KOPT-K1 (cell line): ENCODE data around the gene CASQ2.

Experiments
- H3K27ac ChIP-seq: fragments of 200-600 bp; sonication (generic); 2 replicates; pipeline ENCODE4 v1.5.1; 2016; ENCODE audit warnings: antibody characterized with exemption, mild to moderate bottlenecking, low read depth, low read length; ENCODE audit not compliant: poor library complexity, severe bottlenecking
- H3K36me3 ChIP-seq: fragments of 200-600 bp; sonication (generic); 2 replicates; pipeline ENCODE4 v1.5.1; 2017; ENCODE audit warnings: antibody characterized with exemption, mild to moderate bottlenecking, low read length, moderate library complexity; ENCODE audit not compliant: insufficient read depth
- H3K9me3 ChIP-seq: fragments of 200-600 bp; sonication (generic); 2 replicates; pipeline ENCODE4 v1.5.1; 2017; ENCODE audit warnings: antibody characterized with exemption, low read length, mild to moderate bottlenecking; ENCODE audit not compliant: insufficient read depth, poor library complexity, severe bottlenecking

The CASQ2 gene

GRCh38 chr1:115677182-115677555, 91.3 kb downstream of the CASQ2 start:
- Histone ChIP-seq H3K27ac (peak overlapping the region; percentile 30), H3K9me3 (no peaks in the 10 kb centered on the region), H3K36me3 (peaks cover 98% of the 10 kb centered on the region)

DNA sequence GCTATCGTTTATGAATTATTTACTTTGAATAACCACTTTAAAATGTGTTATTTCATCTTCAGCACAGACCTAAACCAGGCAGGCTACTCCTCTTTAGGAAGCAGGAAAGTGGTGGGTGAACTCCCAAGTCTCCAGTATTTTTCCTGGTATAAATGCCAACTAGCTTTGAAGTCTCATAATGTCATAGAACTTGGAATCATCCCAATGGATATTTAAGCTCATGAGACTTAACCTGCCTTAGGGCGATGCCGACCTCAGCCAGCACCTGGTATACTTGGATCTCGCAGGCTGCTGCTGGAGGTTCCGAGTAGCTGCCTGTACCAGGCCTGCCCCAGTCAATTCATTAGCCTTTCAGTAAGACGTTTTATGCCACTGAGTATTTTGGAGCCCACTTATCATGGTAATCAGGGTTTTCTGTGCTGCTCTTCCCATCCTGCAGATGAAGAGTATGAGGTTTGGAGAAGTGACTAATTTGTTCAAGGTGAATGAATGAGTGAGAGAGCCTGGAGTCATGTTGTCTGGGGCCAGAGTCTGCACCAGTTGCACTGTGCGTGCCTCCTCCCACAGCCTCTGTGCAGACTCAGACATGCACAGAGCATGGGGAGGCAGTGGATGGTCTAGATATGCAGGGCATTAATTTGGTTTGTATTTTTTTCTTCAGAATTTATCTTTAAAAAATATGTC, 91.9 kb downstream of the CASQ2 start:
- Histone ChIP-seq H3K9me3 (no peaks in the 10 kb centered on the region), H3K36me3 (peaks cover 98% of the 10 kb centered on the region), H3K27ac (peak overlapping the region; percentile 30)

- H3K36me3 ChIP-seq = peaks cover 89% of the 10 kb centered on the region
- H3K27ac ChIP-seq = peak overlapping the region; percentile 98
- H3K9me3 ChIP-seq = no peaks in the 10 kb centered on the region
Measured at GRCh38 chr1:115672224-115673009, 96.1 kb downstream of the CASQ2 start.

GRCh38 chr1:115671176-115671934, 97.2 kb downstream of the CASQ2 start:
- Histone ChIP-seq H3K36me3 (peaks cover 89% of the 10 kb centered on the region), H3K27ac (peak overlapping the region; percentile 98), H3K9me3 (no peaks in the 10 kb centered on the region)

DNA sequence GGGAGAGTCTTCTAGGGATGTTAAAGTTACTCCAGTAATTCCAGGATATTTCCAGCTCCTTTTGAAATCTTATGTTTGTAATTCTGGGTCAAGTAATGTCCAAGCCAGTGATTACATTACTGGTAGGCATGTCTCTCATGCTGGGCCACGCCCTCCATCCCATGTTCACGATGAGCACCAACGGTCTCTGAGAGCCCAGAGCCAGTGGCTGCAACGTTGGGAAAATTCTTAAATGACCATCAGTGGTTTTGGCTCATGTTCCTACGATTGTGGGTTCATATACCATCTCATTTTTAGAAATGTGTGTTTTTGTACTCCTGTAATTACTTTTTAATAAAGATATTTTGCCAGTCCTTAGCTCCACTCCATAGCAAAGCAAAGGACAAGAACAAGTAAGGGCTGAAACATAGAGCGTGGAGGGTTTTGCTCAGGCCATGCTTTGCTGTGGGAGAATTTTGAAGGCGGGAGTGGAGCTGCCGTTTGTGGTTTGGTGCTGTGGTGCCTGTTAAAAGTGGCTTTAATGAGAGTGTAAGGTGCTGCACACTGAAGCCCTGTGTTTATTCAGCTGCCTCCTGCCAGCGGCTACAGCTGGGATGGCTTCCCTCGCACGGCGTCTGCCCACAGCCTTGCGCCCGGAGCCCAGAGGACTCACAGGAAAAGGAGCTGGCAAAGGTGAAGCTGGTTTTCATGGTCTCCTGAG, 97.9 kb downstream of the CASQ2 start:
- Histone ChIP-seq H3K27ac (peak overlapping the region; percentile 98), H3K36me3 (peaks cover 90% of the 10 kb centered on the region), H3K9me3 (no peaks in the 10 kb centered on the region)

DNA sequence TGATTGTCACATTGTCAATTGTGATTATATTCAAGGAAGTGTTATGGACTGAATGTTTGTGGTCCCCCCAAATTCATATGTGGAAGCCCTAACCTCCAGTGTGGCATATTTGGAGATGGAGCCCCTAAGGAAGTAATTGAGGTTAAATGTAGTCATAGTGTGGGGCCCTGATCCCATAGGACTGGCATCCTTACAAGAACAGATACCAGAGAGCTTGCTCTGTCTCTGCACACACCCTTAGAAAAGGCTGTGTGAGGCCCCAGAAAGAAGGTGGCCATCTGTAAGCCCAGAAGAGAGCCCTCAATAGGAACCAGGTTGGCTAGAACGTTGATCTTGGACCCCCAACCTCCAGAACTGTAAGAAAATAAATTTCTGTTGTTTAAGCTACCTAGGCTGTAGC, 98.6 kb downstream of the CASQ2 start:
- Histone ChIP-seq H3K9me3 (no peaks in the 10 kb centered on the region), H3K27ac (peak overlapping the region; percentile 98)

DNA sequence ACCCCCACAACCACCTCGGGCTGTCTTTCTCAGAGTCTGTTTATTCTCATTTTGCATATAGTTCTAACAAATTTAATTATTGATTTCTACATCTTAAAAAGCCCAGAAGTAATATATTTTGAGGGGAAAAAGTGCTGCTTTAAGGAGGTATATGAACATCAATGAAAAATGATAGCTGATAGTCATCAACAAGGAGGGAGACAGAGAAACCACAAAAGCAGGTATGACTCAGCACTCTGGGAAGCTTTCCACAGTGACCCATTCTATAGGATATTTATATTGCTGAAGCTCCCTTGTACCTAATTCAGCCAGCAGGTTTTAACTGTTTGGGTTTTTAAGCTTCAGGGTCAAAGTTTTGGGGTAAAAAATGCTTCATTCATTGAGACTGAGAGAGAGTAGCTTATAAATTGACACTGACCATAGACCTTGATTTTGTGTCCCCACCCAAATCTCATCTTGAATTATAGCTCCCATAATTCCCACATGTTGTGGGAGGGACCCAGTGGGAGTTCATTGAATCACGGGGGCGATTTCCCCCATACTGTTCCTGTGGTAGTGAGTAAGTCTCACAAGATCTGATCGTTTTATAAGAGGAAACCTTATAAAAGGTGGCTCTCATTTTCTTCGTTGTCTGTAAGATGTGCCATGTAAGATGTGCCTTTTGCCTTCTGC, 99.4 kb downstream of the CASQ2 start:
- no peaks in the 10 kb centered on the region for H3K9me3 ChIP-seq
- H3K27ac ChIP-seq = peak overlapping the region; percentile 98
- H3K36me3 ChIP-seq = peaks cover 91% of the 10 kb centered on the region

More for the DNA sequence above, 98.6 kb downstream of the CASQ2 start:
- peaks cover 91% of the 10 kb centered on the region for H3K36me3 ChIP-seq

- Histone ChIP-seq H3K9me3 (no peaks in the 10 kb centered on the region), H3K36me3 (peaks cover 91% of the 10 kb centered on the region), H3K27ac (peak overlapping the region; percentile 98)
Measured at GRCh38 chr1:115668579-115668978, 99.9 kb downstream of the CASQ2 start.

GRCh38 chr1:115666702-115667101, 101.8 kb downstream of the CASQ2 start:
- Histone ChIP-seq H3K9me3 (no peaks in the 10 kb centered on the region), H3K36me3 (peaks cover 91% of the 10 kb centered on the region), H3K27ac (peak overlapping the region; percentile 98)

GRCh38 chr1:115666206-115666605, 102.3 kb downstream of the CASQ2 start:
- H3K36me3 ChIP-seq = peaks cover 91% of the 10 kb centered on the region
- peak overlapping the region; percentile 98 for H3K27ac ChIP-seq
- H3K9me3 ChIP-seq = no peaks in the 10 kb centered on the region

GRCh38 chr1:115665319-115666096, 103.0 kb downstream of the CASQ2 start:
- Histone ChIP-seq H3K9me3 (no peaks in the 10 kb centered on the region), H3K36me3 (peaks cover 95% of the 10 kb centered on the region), H3K27ac (peak overlapping the region; percentile 98)

DNA sequence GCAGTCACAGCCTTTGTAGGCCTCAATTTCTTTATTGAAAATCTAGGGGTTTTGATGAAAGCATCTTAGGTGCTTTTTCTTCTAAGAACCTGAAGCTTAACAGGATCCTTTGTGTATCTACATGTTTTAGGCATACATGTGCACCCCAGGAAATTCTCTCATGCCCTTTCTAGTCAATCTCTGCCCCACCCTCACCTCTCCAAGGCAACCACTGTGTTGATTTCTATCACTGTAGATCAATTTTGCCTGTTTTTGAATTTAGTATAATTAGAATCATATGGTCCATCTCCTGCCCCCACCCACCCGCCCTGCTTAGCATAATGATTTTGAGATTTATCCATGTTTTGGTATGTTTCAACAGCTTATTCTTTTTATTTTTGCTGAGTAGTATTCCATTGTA, 107.4 kb downstream of the CASQ2 start:
- no peak overlapping the region for H3K27ac ChIP-seq
- peaks cover 96% of the 10 kb centered on the region for H3K36me3 ChIP-seq
- H3K9me3 ChIP-seq = peaks cover 6% of the 10 kb centered on the region

DNA sequence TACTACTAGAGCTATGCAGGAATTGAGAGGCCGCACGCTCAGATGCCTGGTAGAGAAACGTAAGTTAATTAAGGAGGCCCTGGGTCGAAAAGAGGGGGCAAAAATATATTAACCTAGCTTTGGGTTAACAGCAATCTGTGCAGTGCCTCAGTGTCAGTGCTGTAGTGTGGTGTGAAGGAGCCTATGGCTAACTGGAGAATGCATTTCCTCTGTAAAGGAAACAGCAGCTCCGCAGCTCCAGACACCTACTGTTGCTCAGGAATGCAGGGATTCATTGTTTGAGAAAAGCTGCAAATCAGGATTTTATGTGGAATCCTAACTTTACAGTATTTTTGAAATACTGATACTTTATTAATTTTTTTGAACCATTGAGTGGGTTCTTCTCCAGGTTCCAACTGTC, 108.4 kb downstream of the CASQ2 start:
- peaks cover 94% of the 10 kb centered on the region for H3K36me3 ChIP-seq

GRCh38 chr1:115658646-115659045, 109.9 kb downstream of the CASQ2 start:
- Histone ChIP-seq H3K27ac (peak overlapping the region; percentile 89), H3K36me3 (peaks cover 89% of the 10 kb centered on the region), H3K9me3 (peaks cover 6% of the 10 kb centered on the region)

More for the DNA sequence above, 108.4 kb downstream of the CASQ2 start:
- H3K27ac ChIP-seq = no peak overlapping the region
- peaks cover 6% of the 10 kb centered on the region for H3K9me3 ChIP-seq
